ENCODE results near the gene JAK2. TPM values are rescaled to one million over a fixed set of nuclear protein-coding genes. Genes with fewer than 3 reads are reported as not detected.
A peak's percentile ranks its signal among the peaks of the same experiment; 100 is the strongest.

JAK2 gene
- total and polyA plus RNA-seq, 10 of the 15 experiments (the other 5 are each of a cell fraction or from before 2014, with no cell fraction given): 4.1 to 22.9 (median 13.7) TPM

DNA sequence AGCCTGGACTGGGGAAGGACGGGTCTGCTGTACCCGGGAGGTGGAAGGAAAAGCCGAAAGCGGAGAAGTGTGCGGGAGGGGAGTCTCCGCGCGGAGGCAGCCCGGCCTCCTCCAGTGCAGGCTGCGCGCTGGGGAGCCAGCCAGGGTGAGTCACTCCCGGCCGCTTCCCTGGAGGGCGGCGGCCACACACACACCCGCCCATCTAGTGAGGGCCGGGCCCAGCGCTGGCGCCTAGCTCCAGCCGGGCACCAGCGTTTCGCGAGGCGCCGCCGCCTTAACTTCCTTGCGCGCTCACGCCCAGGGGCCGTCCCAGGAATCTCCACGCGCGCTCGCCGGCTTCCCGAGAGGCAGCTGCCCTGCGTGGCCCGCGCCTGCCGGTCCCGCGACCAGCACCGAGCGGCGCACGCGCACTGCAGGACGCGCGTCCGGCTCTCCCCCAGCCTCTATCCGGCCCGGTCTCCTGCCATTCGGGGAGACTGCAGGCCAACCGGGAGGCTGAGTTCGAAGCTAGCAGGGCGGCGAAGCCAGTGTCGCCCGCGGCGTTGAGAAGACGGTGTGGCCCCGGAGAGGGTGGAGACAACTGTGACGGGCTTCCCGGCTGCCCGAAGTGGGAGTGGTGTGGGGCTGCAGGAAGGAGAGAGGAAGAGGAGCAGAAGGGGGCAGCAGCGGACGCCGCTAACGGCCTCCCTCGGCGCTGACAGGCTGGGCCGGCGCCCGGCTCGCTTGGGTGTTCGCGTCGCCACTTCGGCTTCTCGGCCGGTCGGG, at the start of gene JAK2 (continued):
- peak; percentile 34; the same call in 1 of the 2 replicates for TF ChIP-seq SPI1 (IDR thresholded peaks at IDR 0.05; ENCODE audit: borderline replicate concordance, insufficient read depth, low read depth, low read length)
- peak; percentile 62; the same call in 1 of the 2 replicates for TF ChIP-seq POLR2AphosphoS2 (IDR thresholded peaks at IDR 0.05; ENCODE audit: low read depth, low read length)
- peak; percentile 68 for TF ChIP-seq NR2F1 (conservative IDR thresholded peaks at IDR 0.05)
- TF ChIP-seq ZSCAN29 (IDR thresholded peaks at IDR 0.05): no peak
- TF ChIP-seq ZBED1 (IDR thresholded peaks at IDR 0.05; ENCODE audit: borderline replicate concordance): no peak
- TF ChIP-seq JUND (IDR thresholded peaks at IDR 0.05; ENCODE audit: low read depth, low read length): 0 out of 2 replicates have a peak, but pooled peaks have one; percentile 15
- peak in 1 of 2 experiments; percentile 68; a peak in 1 of 4 replicates for TF ChIP-seq ETV6 (conservative IDR thresholded peaks at IDR 0.05 in 1 of 2, IDR thresholded peaks at IDR 0.05 in 1 of 2; ENCODE audit: borderline replicate concordance in 1 of 2, low read depth in 1 of 2)
- TF ChIP-seq BHLHE40 (IDR thresholded peaks at IDR 0.05; ENCODE audit: borderline replicate concordance in 1 of 2, low read depth in 2 of 2, low read length in 1 of 2): peak; percentile 63 to 91; a peak in 3 of 4 replicates
- TF ChIP-seq, protein P1, sequence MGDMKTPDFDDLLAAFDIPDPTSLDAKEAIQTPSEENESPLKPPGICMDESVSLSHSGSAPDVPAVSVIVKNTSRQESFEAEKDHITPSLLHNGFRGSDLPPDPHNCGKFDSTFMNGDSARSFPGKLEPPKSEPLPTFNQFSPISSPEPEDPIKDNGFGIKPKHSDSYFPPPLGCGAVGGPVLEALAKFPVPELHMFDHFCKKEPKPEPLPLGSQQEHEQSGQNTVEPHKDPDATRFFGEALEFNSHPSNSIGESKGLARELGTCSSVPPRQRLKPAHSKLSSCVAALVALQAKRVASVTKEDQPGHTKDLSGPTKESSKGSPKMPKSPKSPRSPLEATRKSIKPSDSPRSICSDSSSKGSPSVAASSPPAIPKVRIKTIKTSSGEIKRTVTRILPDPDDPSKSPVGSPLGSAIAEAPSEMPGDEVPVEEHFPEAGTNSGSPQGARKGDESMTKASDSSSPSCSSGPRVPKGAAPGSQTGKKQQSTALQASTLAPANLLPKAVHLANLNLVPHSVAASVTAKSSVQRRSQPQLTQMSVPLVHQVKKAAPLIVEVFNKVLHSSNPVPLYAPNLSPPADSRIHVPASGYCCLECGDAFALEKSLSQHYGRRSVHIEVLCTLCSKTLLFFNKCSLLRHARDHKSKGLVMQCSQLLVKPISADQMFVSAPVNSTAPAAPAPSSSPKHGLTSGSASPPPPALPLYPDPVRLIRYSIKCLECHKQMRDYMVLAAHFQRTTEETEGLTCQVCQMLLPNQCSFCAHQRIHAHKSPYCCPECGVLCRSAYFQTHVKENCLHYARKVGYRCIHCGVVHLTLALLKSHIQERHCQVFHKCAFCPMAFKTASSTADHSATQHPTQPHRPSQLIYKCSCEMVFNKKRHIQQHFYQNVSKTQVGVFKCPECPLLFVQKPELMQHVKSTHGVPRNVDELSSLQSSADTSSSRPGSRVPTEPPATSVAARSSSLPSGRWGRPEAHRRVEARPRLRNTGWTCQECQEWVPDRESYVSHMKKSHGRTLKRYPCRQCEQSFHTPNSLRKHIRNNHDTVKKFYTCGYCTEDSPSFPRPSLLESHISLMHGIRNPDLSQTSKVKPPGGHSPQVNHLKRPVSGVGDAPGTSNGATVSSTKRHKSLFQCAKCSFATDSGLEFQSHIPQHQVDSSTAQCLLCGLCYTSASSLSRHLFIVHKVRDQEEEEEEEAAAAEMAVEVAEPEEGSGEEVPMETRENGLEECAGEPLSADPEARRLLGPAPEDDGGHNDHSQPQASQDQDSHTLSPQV (IDR thresholded peaks at IDR 0.05): no peak
- TF ChIP-seq RCOR1 (conservative IDR thresholded peaks at IDR 0.05; ENCODE audit: low read depth, low read length): no peak
- peak; percentile 85 for TF ChIP-seq PML (IDR thresholded peaks at IDR 0.05; ENCODE audit: low read length)
- peak; percentile 32; the same call in 1 of the 2 replicates for TF ChIP-seq RUNX3 (IDR thresholded peaks at IDR 0.05; ENCODE audit: low read length)
- TF ChIP-seq SP1 (IDR thresholded peaks at IDR 0.05; ENCODE audit: low read depth, low read length): no peak
- 0 out of 3 replicates have a peak, but pooled peaks of 1 of the 2 experiments have one; percentile 57 for TF ChIP-seq EGR1 (IDR thresholded peaks at IDR 0.05; ENCODE audit: borderline replicate concordance in 1 of 2, low read depth in 2 of 2, low read length in 2 of 2)
- peak; percentile 72; the same call in 1 of the 2 replicates for TF ChIP-seq SIN3A (IDR thresholded peaks at IDR 0.05; ENCODE audit: low read depth, low read length)
- no peak for TF ChIP-seq TCF7 (IDR thresholded peaks at IDR 0.05; ENCODE audit: borderline replicate concordance)
- no peak for TF ChIP-seq TCF12 (IDR thresholded peaks at IDR 0.05; ENCODE audit: low read depth, low read length)
- TF ChIP-seq GATAD2B (conservative IDR thresholded peaks at IDR 0.05; ENCODE audit: low read depth): peak; percentile 84
- TF ChIP-seq LARP7 (IDR thresholded peaks at IDR 0.05): peak; percentile 45; the same call in 1 of the 2 replicates
- TF ChIP-seq SRF (IDR thresholded peaks at IDR 0.05; ENCODE audit: low read depth in 2 of 2, low read length in 2 of 2): peak in 1 of 2 experiments; percentile 56; a peak in 1 of 4 replicates
- peak; percentile 40; the same call in 1 of the 2 replicates for TF ChIP-seq MEF2A (IDR thresholded peaks at IDR 0.05; ENCODE audit: insufficient read depth, low read depth, low read length)
- TF ChIP-seq, protein P2, sequence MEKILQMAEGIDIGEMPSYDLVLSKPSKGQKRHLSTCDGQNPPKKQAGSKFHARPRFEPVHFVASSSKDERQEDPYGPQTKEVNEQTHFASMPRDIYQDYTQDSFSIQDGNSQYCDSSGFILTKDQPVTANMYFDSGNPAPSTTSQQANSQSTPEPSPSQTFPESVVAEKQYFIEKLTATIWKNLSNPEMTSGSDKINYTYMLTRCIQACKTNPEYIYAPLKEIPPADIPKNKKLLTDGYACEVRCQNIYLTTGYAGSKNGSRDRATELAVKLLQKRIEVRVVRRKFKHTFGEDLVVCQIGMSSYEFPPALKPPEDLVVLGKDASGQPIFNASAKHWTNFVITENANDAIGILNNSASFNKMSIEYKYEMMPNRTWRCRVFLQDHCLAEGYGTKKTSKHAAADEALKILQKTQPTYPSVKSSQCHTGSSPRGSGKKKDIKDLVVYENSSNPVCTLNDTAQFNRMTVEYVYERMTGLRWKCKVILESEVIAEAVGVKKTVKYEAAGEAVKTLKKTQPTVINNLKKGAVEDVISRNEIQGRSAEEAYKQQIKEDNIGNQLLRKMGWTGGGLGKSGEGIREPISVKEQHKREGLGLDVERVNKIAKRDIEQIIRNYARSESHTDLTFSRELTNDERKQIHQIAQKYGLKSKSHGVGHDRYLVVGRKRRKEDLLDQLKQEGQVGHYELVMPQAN (conservative IDR thresholded peaks at IDR 0.05): peak; percentile 28; the same call in 1 of the 2 replicates
- peak; percentile 42; the same call in 1 of the 3 replicates for TF ChIP-seq POU2F2 (IDR thresholded peaks at IDR 0.05; ENCODE audit: borderline replicate concordance, low read depth, low read length)
- TF ChIP-seq PAX8 (IDR thresholded peaks at IDR 0.05): no peak
- 0 out of 2 replicates have a peak, but pooled peaks have one; percentile 10 for TF ChIP-seq SMC3 (IDR thresholded peaks at IDR 0.05; ENCODE audit: borderline replicate concordance, low read length)
